Superior temporal gyrus (tissue), 1 donor: Measurements from ENCODE around the gene MRPS18A.

ENCODE experiments used
- DNase-seq: peaks from one replicate; pipeline ENCODE4 v3.0.0-alpha.2; 2016; ENCODE audit errors: extremely low spot score

The MRPS18A gene

GRCh38 chr6:43687437-43688347 lies at the start of gene MRPS18A:
MRPS18A (minus strand) TSS chr6:43687791; CDS start chr6:43687779, 12 bp downstream.
- DNase-seq: peak; percentile 88

- DNase-seq: no peak
These were observed 49.3 kb upstream of the MRPS18A start for GRCh38 chr6:43736844-43737243.

GRCh38 chr6:43736211-43736786 lies 48.7 kb upstream of the MRPS18A start:
- no peak for DNase-seq

GRCh38 chr6:43735642-43736199 lies 48.1 kb upstream of the MRPS18A start:
- DNase-seq: no peak

- no peak for DNase-seq
These were observed 46.7 kb upstream of the MRPS18A start for GRCh38 chr6:43734294-43734665.

GRCh38 chr6:43733471-43734293 lies 46.1 kb upstream of the MRPS18A start:
- DNase-seq: no peak

GRCh38 chr6:43730634-43731033 lies 43.0 kb upstream of the MRPS18A start:
- DNase-seq: no peak

- no peak for DNase-seq
These were observed 41.9 kb upstream of the MRPS18A start for GRCh38 chr6:43729537-43729936.

- no peak for DNase-seq
These were observed 41.0 kb upstream of the MRPS18A start for GRCh38 chr6:43728586-43728985.

GRCh38 chr6:43727634-43728033 lies 40.0 kb upstream of the MRPS18A start:
- DNase-seq: no peak

- no peak for DNase-seq
These were observed 38.3 kb upstream of the MRPS18A start for GRCh38 chr6:43725643-43726580.

GRCh38 chr6:43724914-43725642 lies 37.5 kb upstream of the MRPS18A start:
- DNase-seq: no peak

- no peak for DNase-seq
These were observed 36.8 kb upstream of the MRPS18A start for GRCh38 chr6:43724354-43724753.

GRCh38 chr6:43723737-43724295 lies 36.2 kb upstream of the MRPS18A start:
- DNase-seq: no peak

- no peak for DNase-seq
These were observed 35.4 kb upstream of the MRPS18A start for GRCh38 chr6:43722920-43723545.

GRCh38 chr6:43720999-43721398 lies 33.4 kb upstream of the MRPS18A start:
- DNase-seq: no peak

GRCh38 chr6:43719511-43719910 lies 31.9 kb upstream of the MRPS18A start:
- DNase-seq: no peak

- no peak for DNase-seq
These were observed 31.0 kb upstream of the MRPS18A start for GRCh38 chr6:43718387-43719105.

GRCh38 chr6:43717822-43718221 lies 30.2 kb upstream of the MRPS18A start:
- no peak for DNase-seq
